GM12878 (cell line): ENCODE measurements around the gene PTPN2. TPM values are rescaled to one million over a fixed set of nuclear protein-coding genes. Genes with fewer than 3 reads are reported as not detected.

Source experiments
- CEBPZ ChIP-seq: fragments of 150-350 bp; IDR thresholded peaks from 2 replicates; pipeline ENCODE4 v1.6.1; 2016; ENCODE audit warnings: low read depth, low read length
- FOXM1 ChIP-seq: IDR thresholded peaks from 2 replicates; pipeline ENCODE4 v1.6.1; 2012; ENCODE audit warnings: low read depth, mild to moderate bottlenecking, inconsistent platforms, low read length, moderate library complexity
- HSF1 ChIP-seq: fragments of 150-350 bp; IDR thresholded peaks from 2 replicates; pipeline ENCODE4 v1.6.1; 2014; ENCODE audit warnings: mild to moderate bottlenecking, low read depth, low read length
- NR2C1 ChIP-seq: fragments of 450-650 bp; IDR thresholded peaks from 2 replicates; pipeline ENCODE4 v1.6.1; 2017; ENCODE audit warnings: antibody characterized with exemption, mild to moderate bottlenecking, moderate library complexity
- RUNX3 ChIP-seq: IDR thresholded peaks from 2 replicates; pipeline ENCODE4 v1.6.1; 2012; ENCODE audit warnings: low read length, inconsistent platforms
- SIN3A ChIP-seq: IDR thresholded peaks from 2 replicates; pipeline ENCODE4 v1.6.1; 2012; ENCODE audit warnings: low read depth, low read length, improper control_type of control experiment
- ZBTB11 ChIP-seq: fragments of 450-650 bp; formaldehyde crosslinking; IDR thresholded peaks from 2 replicates; pipeline ENCODE4 v1.5.0; 2022; ENCODE audit warnings: mild to moderate bottlenecking, missing genetic modification characterization
- polyA plus RNA-seq, 11 experiments: library from polyadenylated mRNA; depleted of rRNA in 4 of 11; unstranded in 6 of 11; stranded (reverse) in 5 of 11; fragments of >200 nt; fragmentation: Nextera tagmentation in 4 of 11; fragmentation: Illumina TruSeq in 1 of 11; extraction: Ambion mirVana in 4 of 11; extraction: Trizol in 1 of 11; gene quantifications; 1 replicate in 1 of 11; 2 replicates in 10 of 11; pipeline versions ENCODE4 v1.2.1 to v1.2.3, GENCODE V29; 2011 to 2016; ENCODE audit warnings: inconsistent platforms in 2 of 11, missing spikeins in 2 of 11, low read depth in 1 of 11
- total RNA-seq, 4 experiments: library from RNA; depleted of rRNA in 3 of 4; stranded (reverse); fragments of >200 nt in 3 of 4; fragmentation: Illumina TruSeq in 1 of 4; extraction: Trizol in 1 of 4; gene quantifications; 2 replicates each; pipeline versions ENCODE4 v1.2.1 to v1.2.3, GENCODE V29; 2013 to 2021

PTPN2 gene
- total and polyA plus RNA-seq, 10 of the 15 experiments (the other 5 are each of a cell fraction or from before 2014, with no cell fraction given): 46.5 to 86.7 (median 64.6) TPM

- TF ChIP-seq ZBTB11: no peak
- TF ChIP-seq NR2C1: no peak
- no peak for TF ChIP-seq RUNX3
- no peak for TF ChIP-seq SIN3A
- TF ChIP-seq CEBPZ: no peak
- TF ChIP-seq HSF1: no peak
- no peak for TF ChIP-seq FOXM1
Measured at GRCh38 chr18:12855916-12856315, 28.1 kb downstream of the PTPN2 start (continued).
